Suppressor macrophage treated with lipopolysaccharide for 4 hours (primary cell): ENCODE results near the gene KDM4C.
"Not testable (repeated sequence)": the region's sequence is repeated elsewhere in the genome, so short reads cannot be mapped to it uniquely, and the experiment has no call there.

ENCODE experiments used
- DNase-seq: peaks from one replicate; pipeline ENCODE4 v3.0.0-alpha.2; 2020

The KDM4C gene

GRCh38 chr9:7176561-7176960, 418.8 kb downstream of the KDM4C start:
- DNase-seq = no peak

GRCh38 chr9:7177383-7177782, 419.6 kb downstream of the KDM4C start:
- no peak for DNase-seq

- DNase-seq = peak; percentile 25
Measured at GRCh38 chr9:7178729-7179128, 421.0 kb downstream of the KDM4C start.

GRCh38 chr9:7180247-7180646, 422.5 kb downstream of the KDM4C start:
- no peak for DNase-seq

GRCh38 chr9:7183139-7183538, 425.4 kb downstream of the KDM4C start:
- not testable (repeated sequence) for DNase-seq

- no peak for DNase-seq
Measured at GRCh38 chr9:7185612-7186011, 427.8 kb downstream of the KDM4C start.

- DNase-seq = peak; percentile 24
Measured at GRCh38 chr9:7186175-7186574, 428.4 kb downstream of the KDM4C start.

GRCh38 chr9:7192266-7192665, 434.5 kb downstream of the KDM4C start:
- no peak for DNase-seq

- DNase-seq = no peak
Measured at GRCh38 chr9:7195526-7195925, 437.8 kb downstream of the KDM4C start.

GRCh38 chr9:7196467-7196866, 438.7 kb downstream of the KDM4C start:
- no peak for DNase-seq

GRCh38 chr9:7201196-7201595, 443.4 kb downstream of the KDM4C start:
- DNase-seq = no peak

GRCh38 chr9:7205806-7206205, 448.0 kb downstream of the KDM4C start:
- no peak for DNase-seq

- no peak for DNase-seq
Measured at GRCh38 chr9:7206221-7206758, 448.5 kb downstream of the KDM4C start.

GRCh38 chr9:7209016-7209715, 451.4 kb downstream of the KDM4C start:
- DNase-seq = no peak

- DNase-seq = no peak
Measured at GRCh38 chr9:7209990-7210389, 452.2 kb downstream of the KDM4C start.

GRCh38 chr9:7210854-7211637, 453.3 kb downstream of the KDM4C start:
- no peak for DNase-seq

GRCh38 chr9:7211657-7212056, 453.9 kb downstream of the KDM4C start:
- no peak for DNase-seq

GRCh38 chr9:7212101-7212500, 454.3 kb downstream of the KDM4C start:
- peak; percentile 9 for DNase-seq

- DNase-seq = peak; percentile 75
Measured at GRCh38 chr9:7216004-7216841, 458.4 kb downstream of the KDM4C start.

- DNase-seq = no peak
Measured at GRCh38 chr9:7223981-7224380, 466.2 kb downstream of the KDM4C start.
